Upper lobe of left lung (tissue), 4 donors: ENCODE data around the gene TMEM183A.

Experiments
- EP300 ChIP-seq, 4 donors: sonication (generic); formaldehyde crosslinking; IDR thresholded peaks; one replicate each; pipeline ENCODE4 v1.5.1; 2017; ENCODE audit warnings: antibody characterized with exemption in 4 of 4, control low read depth in 2 of 4
- POLR2A ChIP-seq, 4 donors: fragments of 450-650 bp; IDR thresholded peaks; one replicate each; pipeline ENCODE4 v1.5.1; 2016 to 2017; ENCODE audit warnings: antibody characterized with exemption in 4 of 4, mild to moderate bottlenecking in 2 of 4
- TF ChIP-seq, protein P1 (sequence below), 6 experiments: fragments of 450-650 bp in 4 of 6; fragments of 200-600 bp in 2 of 6; sonication (generic) in 2 of 6; IDR thresholded peaks; one replicate each; pipeline ENCODE4 v1.5.1; 2016 to 2019; ENCODE audit warnings: antibody characterized with exemption in 6 of 6

DNA sequence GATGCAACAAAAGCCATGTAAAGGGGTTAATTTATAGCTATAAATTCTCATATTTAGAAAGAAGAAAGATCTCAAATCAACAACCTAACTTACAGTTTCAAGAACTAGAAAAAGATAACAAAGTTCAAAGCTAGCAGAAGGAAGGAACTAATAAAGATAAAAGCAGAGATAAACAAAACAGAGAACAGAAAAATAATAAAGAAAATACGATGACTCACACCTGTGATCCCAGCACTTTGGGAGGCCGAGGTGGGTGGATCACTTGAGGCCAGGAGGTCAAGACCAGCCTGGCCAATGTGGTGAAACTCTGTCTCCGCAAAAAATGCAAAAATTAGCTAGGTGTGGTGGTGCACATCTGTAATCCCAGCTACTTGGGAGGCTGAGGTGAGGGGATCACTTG, 12.4 kb upstream of the TMEM183A start:
- no peak for TF ChIP-seq POLR2A (IDR thresholded peaks at IDR 0.05)
- TF ChIP-seq, protein P1, sequence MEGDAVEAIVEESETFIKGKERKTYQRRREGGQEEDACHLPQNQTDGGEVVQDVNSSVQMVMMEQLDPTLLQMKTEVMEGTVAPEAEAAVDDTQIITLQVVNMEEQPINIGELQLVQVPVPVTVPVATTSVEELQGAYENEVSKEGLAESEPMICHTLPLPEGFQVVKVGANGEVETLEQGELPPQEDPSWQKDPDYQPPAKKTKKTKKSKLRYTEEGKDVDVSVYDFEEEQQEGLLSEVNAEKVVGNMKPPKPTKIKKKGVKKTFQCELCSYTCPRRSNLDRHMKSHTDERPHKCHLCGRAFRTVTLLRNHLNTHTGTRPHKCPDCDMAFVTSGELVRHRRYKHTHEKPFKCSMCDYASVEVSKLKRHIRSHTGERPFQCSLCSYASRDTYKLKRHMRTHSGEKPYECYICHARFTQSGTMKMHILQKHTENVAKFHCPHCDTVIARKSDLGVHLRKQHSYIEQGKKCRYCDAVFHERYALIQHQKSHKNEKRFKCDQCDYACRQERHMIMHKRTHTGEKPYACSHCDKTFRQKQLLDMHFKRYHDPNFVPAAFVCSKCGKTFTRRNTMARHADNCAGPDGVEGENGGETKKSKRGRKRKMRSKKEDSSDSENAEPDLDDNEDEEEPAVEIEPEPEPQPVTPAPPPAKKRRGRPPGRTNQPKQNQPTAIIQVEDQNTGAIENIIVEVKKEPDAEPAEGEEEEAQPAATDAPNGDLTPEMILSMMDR (IDR thresholded peaks at IDR 0.05) = no peak
- no peak for TF ChIP-seq EP300 (IDR thresholded peaks at IDR 0.05)
